Sciatic nerve (tissue), 2 donors: ENCODE measurements around the gene SNX10. TPM values are rescaled to one million over a fixed set of nuclear protein-coding genes. Genes with fewer than 3 reads are reported as not detected.

Experiments
- ATAC-seq: fragments of 200-7000 bp; cut with Tn5 transposase; one replicate; pipeline ENCODE4 v1.9.1; 2020; ENCODE audit warnings: mild to moderate bottlenecking, moderate library complexity
- DNase-seq: peaks from one replicate; pipeline ENCODE4 v3.0.0-alpha.2; 2020; ENCODE audit warnings: low spot score
- intact Hi-C: fragments of 100-400 bp; cut with DNase I; formaldehyde crosslinking; loops from one replicate; pipeline ENCODE4 v1.14.2; 2022
- total RNA-seq: library from RNA; stranded (reverse); fragmentation: NEBNext Ultra II Directional; extraction: Animal tissue kit (Norgen Biotek cat#: 25700); gene quantifications from one replicate; pipeline ENCODE4 v1.2.1, GENCODE V29; 2021
- donor health status: DM: no; HTN: no; CAD: no.
- donor health status: DM: no; HTN: no; CAD: no.

Gene SNX10
- total RNA-seq, 1 donor from 2014 or later: 7.0 TPM

DNA sequence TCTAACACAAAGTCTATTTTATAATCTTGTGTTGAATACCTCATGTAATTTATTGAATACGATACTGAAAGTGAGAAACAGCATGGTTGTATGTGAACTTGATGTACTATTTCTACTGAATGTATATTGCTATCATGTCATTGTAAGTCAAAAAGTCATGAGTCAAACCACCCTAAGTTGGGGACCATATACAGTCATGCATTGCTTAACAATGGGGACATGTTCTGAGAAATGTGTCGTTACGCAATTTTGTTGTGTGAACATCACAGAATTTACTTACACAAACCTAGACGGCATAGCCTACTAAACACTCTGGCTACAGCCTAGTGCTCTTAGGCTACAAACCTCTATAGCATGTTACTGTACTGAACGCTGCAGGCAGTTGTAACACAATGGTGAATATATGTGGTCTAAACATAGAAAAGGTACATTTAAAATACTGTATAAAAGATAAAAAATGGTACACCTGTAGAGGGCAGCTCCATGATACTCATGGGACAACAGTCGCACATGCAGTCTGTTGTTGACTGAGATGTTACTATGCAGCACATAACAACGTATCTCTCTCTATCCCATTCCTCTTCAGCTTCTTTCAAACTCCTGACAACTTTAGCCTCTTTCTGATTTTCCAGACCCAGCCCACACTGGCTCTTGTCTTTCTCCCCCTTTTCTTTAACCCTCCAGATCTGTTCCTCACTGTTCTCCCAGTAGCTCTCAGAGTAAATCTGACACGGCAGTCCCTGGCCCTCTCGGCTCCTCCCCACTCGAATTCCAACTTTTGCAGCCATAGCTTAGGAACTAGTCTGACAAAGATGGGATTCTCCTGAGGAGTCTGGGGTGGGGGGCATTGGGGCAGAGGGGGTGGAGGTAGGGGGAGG, 90.1 kb downstream of the SNX10 start:
- DNase-seq (no peak), ATAC-seq (no peak)
- intact Hi-C loops: no loop called here

DNA sequence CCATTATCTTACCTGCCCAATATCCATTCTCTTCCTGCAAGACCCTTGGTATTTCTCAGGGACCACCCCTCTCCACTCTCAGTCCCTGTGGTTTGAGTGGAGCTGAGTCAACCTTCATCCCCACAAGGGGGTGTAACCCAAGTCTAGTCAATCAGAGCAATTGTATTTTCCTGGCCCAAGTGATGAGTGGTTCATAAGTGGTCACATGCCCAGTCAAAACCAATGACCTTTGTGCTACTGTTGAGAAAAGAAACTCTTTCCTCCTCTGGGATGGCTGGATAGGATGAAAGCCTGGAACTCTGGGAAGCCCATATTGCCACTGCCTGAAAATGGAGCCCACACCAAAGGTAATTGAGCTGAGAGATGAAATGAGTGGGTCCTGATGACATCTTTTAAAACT, 93.6 kb downstream of the SNX10 start:
- DNase-seq: no peak
- intact Hi-C loops: no loop called here
- ATAC-seq: no peak

DNA sequence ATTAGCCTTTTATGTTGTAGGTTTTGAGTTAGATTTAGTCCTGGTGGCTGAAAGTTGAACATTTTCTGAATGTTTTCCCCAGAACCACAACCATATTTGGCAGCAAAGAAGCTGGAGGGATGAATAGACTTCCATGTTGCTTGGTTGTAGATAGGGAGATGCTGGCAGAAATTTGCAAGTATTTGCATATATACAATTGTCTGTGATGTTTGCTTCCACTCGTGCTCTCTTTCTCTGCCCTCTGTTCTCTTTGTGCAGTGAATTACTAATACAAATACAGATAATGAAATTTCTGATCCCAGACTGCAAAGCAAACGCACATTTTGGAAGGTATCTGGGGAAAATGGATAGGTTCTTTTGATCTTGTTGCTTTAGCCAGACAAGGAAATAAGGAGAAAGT, 96.1 kb downstream of the SNX10 start:
- DNase-seq: no peak
- ATAC-seq: no peak
- intact Hi-C loops: no loop called here

DNA sequence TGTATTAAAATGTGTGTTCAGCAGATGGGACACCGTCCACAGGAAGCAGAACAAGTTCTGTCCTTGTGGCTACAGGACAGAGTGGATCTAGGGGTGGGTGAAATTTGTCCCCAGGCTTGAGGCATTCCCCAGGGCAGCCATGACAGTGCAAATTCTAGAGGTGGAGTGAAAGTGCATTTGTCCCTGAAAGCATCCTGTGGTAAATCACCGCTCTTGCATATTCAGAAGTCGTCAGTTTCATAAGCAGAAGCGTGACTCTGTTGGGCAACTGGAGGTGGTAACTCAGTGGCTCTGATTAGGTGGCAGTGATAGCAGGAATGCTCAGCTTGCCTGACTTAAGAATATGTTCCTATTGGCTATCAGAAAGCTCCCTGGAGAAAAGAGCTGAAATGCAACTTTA, 96.6 kb downstream of the SNX10 start:
- DNase-seq: no peak
- intact Hi-C loops: no loop called here
- no peak for ATAC-seq

DNA sequence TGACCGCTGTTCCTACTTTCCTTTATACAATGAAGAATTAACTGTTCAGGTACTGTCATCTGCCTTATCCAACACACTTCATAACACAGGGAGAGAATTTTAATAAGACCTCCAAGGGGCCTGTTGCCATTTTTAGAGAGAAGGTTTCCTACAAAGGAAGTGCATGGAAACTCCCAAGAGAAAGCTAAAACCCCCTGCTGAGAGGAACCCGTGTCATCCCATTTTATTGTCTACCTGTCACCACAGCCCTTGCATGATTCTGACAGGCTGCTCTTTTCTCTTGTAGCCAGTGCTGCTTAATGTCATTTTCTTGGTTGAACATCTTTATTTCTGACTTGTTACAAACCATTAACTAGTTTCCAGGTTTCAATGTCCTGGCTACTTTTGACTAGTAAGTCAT, 98.4 kb downstream of the SNX10 start:
- intact Hi-C loops: no loop called here
- ATAC-seq: no peak
- DNase-seq: no peak

DNA sequence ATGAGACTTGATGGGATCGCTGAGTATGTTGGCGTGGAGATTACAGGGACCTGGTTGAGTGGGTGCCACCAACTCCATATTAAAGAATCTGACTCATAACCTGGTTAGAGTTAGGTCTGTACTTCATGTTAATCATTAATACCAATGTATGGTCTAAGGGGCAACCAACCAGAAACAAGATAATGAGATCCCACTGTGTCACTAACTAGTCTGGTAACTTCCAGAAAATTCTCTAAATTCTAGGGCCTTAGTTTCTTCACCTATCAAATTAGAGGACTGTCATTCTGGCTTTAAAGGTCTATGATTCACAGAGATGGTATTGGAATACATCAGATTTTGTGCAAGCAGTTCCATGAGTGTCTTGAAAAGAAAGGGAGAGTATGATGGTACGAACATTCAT, 102.2 kb downstream of the SNX10 start:
- no peak for DNase-seq
- intact Hi-C loops: no loop called here
- ATAC-seq: no peak

DNA sequence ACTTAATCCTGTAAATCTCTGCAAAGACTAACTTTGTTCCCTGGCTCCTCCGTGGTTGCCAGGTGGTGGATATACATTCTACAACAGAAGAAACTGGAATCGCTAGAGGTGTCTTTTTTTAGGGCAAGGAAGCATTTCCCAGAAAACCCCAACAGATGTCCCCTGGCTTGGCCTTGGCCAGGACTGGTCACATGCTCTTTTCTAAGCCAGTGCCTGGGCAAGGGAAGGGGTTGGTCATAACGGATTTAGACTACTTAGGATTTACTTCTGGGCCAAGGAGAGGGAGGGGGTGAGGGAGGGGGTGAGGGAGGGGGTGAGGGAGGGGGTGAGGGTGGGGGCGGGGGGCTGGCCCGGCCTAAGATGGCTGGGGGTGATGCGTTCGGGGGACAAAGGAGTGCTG, 105.7 kb downstream of the SNX10 start:
- no peak for DNase-seq
- intact Hi-C loops: no loop called here
- peak; percentile 23 for ATAC-seq

DNA sequence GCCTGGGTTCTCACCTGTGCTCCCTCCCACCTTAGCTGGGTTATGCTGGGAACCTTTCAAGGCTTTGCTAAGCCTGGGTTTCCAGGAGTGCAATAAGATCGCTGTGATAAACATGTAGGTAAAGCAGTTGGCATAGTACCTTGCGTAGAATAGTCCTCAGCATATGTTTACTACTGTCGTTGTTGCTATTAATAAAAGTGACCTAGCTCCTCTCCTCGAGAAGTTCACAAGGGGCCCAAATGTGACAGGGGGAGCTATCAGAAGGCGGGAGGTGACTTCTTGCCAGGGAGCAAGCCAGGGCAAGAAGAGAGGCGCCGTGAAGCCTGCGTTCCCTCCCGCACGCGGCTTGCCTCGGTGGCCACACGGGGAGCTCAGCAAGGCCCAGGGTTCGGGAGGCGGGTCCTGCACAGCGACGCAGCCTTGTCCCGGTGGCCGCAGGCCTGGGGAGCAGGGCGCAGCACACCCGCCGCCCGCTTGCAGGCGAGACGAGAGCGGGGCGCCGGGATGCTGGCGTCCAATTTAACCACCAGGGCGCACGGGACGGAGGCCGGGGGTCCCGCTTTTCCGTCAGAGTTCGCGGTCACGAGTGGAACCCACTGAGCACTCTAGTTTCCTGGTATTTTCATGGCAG, 106.2 kb downstream of the SNX10 start:
- intact Hi-C loops: no loop called here
- ATAC-seq (peak; percentile 73), DNase-seq (peak; percentile 74)

DNA sequence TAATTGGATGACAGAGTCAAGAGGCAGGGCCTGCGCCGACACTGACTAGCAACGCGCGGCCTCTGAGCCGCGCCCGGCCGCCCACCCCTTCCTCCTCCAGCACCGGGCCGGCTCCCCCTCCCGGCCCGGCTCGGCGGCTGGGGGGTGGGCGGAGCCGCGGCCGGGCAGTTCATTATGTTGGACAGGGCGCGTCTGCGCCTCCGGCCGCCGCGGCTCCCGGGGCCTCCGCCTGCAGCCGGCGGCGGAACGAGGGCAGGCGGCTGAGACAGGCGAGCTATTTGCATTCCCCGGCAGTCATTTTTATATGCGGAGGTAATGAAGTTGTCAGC, 106.7 kb downstream of the SNX10 start:
- no peak for DNase-seq
- ATAC-seq: peak; percentile 93
- intact Hi-C loops: no loop called here

DNA sequence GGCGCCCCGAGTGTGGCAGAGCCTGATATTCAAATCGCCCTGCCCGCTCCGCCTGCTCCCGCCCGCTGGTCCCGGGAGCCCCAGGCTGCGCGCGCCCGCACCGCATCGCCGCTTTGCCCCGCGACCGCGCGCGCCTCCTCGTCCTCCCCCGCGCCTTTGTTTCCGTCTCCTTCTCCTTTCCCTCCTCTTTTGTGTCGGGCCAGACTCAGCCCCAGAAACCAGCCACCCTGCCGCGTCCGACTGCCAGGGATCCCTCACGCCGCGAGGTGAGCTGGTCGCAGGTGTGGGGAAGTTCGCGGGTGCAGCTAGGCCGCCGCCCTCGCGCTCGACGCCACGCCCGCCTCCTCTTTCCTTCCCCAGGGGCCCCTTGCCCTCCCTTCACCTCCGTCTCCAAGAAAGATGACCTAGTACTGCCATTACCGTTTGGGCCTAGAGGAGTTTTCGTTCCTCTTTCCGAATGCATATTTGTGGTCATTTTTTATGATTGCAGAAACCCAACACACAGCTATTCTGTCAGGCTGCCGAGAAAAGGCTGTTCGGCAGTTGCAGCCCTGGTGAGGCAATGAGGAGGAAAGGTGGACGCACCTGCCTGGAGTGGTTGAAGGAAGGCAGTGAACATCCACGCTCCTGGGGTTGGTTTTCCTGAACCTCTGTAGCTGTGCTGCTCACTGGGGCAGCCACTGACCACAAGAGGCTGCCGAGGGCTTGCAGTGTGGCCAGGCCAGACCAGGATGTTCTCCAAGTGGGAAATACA, 107.3 kb downstream of the SNX10 start:
- DNase-seq (peak; percentile 62), ATAC-seq (peak; percentile 58)
- intact Hi-C loops: no loop called here

DNA sequence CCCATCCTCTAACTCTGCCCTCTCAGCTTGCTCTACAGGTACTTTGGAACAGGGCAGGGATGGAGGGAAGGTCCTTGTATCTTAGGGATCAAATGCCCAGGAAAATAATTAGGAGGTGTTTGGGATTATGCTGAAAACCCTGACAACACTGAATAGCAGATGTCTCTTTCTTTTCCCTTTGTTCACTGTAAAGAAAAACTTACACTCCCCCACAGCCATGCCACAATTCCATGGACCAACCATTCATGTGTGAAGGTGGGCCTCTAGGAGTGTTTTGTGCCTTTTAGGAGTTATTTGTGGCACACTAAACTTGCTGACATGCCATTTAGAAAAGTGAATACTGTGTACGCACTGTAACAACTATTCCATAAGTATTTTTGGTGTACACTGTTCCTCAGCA, 108.1 kb downstream of the SNX10 start:
- intact Hi-C loops: no loop called here
- ATAC-seq: no peak
- no peak for DNase-seq

DNA sequence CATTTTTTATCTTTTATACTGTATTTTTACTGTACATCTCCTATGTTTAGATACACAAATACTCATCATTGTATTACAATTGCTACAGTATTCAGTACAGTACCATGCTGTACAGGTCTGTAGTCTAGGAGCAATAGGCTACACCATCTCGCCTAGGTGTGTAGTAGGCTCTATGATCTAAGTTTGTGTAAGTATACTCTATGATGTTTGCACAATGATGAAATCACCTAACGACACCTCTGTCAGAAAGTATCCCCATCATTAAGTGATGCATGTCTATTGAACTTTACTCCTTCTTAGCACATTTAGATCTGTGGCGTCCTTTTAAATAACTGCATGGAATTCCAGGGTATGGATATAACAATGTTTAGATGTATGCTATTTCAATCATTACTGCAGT, 112.0 kb downstream of the SNX10 start:
- DNase-seq (no peak), ATAC-seq (no peak)
- intact Hi-C loops: no loop called here

DNA sequence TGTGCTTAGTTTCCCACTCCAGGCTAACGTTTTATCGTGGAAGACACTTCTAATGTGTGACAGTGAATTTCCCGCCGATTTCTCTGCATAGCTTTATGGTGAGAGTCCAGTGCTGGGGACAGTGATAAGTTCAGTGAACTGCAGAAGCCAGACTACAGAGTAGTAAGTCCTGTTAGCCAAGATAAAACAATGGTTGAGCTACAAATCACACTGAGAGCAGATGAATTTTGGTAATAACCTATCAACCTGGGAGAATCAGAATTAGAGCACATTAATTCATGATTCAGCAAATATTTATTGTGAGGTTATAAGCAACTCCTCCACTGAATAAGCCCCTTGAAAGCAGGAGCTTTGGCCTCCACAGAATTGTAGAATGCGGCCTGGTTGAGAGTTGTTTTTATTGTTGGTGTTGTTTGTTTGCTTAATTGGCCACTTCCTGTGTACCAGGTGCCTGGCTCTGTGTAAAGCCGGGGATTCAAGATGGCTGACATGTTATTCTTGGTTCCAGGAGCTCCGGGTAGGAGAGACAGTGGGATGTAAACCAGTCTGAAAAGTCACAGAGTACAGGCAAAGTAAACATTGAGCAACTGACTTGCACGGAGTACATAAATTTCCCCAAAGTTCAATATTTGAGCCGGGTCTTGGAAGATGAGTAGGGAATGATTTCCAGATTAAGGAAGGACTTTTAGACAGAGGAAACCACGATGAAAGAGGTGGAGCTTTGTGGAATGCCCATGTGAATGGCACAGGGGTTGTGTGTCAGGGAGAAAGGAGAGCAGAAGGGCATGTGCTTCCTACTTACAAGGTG, 112.7 kb downstream of the SNX10 start:
- intact Hi-C loops: no loop called here
- ATAC-seq: no peak
- no peak for DNase-seq

DNA sequence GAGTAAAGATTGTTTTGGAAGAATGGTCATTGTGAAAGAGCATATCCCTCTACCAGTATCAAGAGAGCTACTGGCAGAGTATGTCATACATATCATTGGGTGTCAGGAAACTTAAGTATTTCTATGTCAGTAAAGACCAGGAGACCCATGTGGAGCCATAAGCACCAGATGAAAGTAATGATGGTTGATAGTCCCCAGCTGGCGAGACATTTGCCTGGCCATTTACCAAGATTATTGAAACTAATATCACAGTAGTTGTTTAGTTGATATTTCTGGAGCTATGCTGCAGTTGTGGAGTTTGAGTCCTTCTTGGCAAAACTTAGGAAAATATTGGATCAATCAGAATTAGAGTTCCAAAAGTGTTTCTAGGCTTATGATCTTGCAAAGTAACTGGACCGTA, 114.8 kb downstream of the SNX10 start:
- intact Hi-C loops: no loop called here
- DNase-seq (no peak), ATAC-seq (no peak)

DNA sequence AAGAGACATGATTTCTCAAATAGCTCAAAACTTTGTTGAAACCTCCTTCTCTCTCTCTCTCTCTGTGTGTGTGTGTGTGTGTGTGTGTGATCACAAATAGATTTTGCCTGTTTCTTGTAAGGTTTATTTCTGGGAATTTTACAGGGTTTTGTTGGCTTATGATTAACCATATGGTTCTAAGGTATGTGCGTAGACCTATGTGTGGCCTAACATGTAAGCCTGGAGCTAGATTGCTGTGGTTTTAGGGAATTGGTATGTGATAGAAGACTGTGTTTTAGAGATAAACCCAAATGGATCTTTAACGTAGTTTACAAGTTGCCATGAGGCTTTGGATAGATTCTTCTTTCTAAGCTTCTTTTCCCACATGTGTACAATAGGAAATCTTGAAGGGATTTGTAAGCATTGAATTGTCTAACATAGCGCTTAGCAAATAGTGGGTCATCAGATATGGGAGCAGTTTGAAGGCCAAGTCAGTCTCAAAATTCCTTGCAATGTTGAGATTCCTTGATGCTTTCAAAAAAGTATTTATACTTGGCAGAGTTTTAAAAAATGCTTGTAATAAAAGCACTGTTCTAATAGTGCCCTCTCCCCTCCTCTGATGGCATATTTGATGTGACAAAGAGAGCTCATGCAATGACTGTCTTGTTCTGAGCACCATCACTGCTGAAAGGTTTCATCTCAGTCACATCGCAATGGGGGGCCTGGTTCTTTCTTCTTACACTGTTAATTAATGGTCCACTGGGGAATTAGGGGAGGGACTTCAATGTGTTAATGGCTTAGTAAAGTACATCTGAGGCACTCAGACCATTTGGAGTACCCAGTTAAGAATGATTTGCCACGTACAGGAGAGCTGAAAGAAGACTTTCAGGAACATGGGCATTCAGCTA, 118.2 kb downstream of the SNX10 start:
- DNase-seq (no peak), ATAC-seq (no peak)
- intact Hi-C loops: no loop called here

DNA sequence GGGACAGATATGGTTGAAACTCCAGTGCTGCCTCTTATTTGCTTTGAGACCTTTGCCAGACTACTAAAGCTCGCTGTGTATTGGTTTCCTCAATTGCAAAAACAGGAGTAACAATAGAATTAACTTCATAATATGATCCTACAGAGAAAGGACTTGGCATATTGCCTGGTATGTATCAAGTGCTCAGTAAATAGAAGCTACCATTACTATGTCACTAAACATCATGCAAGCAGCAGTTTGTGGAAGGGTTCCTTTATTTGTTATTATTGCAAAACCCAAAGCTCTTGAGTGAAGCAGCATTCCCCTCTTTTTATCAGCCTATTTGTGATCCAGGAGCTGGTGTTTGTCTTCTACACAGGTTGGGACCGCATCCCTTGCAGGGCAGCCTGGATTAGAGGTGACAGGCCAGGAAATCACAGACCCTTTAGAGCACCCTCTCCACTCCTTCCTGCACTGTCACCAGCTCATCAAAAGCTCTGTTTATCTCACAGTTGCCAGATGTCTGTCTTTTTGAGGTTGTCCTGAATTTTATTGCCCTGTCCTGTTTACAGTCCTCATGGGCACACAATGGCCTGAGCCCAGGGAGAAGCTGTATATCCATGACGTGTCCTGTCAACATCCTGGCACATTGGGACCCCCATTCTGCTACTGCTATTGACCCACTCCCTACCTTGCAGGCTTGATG, 121.5 kb downstream of the SNX10 start:
- DNase-seq (no peak), ATAC-seq (no peak)
- intact Hi-C loops: no loop called here

DNA sequence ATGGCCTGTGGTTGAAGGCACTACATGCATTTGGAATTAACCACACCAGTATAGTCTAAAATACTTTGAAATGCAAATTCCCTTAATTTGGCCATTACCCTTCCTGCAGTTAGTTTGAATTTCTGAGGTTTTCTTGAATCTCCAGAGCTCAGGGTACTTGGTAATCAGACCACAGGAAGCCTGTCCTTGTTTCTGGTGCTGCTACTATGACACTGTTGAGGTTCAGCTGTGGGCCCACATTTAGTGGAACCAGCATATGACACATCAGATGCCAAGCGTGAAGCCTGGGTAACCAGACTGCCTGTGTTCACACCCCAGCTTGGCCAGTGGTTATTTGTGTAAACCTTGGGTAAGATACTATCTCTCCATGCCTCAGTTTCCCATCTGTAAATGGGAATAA, 124.3 kb downstream of the SNX10 start:
- no peak for ATAC-seq
- intact Hi-C loops: no loop called here
- DNase-seq: no peak

DNA sequence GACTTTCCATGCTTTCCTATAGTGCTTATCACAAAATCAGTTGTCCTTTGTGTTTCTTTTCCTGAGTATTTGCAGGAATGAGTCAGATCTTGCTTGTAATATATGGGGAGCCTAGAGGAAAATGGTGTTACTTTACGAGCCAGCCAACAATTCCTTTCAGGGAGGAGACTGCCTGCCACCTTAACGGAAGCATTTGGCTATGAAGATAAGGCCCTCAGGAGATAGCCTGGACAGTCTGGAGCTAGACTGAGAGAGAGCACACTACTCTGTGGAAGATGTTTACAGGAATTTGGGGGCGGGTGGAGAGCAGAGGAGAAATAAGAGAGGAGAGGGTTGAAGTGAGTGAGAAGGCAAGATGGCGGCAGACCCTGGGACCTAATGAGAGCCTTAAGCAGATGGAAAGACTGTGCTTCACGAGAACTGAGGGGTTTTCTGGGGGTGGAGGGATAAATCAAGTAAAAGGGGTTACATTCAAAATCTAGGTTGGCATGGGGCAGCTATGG, 126.3 kb downstream of the SNX10 start:
- intact Hi-C loops: no loop called here
- DNase-seq: no peak
- ATAC-seq: no peak
